GM18951 (cell line): ENCODE measurements around the gene SPOP.

Experiments used
- POLR2A ChIP-seq: IDR thresholded peaks from 4 replicates; pipeline ENCODE4 v1.6.1; 2011; ENCODE audit warnings: mild to moderate bottlenecking; ENCODE audit not compliant: insufficient read length, insufficient read depth; ENCODE audit errors: extremely low read depth
- in situ Hi-C: fragments of 300-500 bp; cut with MboI; formaldehyde crosslinking; loops from one replicate; pipeline ENCODE4 v1.12.0; 2022; ENCODE audit warnings: low sequenced_read_pairs, mixed read lengths, inconsistent platforms; ENCODE audit not compliant: unreplicated experiment

Gene SPOP

GRCh38 chr17:49677933-49678847 is at the start of gene SPOP:
SPOP (minus strand) TSS chr17:49678097; CDS start chr17:49622810, 55,287 bp downstream.
- in situ Hi-C loops = no loop called here
- TF ChIP-seq POLR2A = peak; percentile 70

DNA sequence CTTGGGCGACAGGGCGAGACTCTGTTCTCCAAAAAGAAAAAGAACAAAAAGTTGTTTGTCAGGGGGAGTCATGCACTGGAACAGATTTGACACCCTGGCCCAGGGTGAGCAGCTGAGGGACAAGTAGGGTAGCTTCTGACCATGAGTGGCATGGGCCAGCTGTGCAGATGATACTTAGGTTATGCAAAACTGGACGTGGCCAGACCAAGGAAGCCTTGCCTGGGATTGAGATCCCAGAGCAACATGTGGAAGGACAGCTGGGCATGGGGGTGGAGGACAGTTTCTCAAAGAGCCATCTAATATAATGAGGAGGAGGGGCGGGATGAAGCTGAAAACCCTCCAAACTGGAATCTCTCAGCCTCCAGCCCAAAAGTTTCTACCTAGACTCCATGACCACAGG is 49.5 kb upstream of the SPOP start:
- in situ Hi-C loops = no loop called here
- no peak for TF ChIP-seq POLR2A

DNA sequence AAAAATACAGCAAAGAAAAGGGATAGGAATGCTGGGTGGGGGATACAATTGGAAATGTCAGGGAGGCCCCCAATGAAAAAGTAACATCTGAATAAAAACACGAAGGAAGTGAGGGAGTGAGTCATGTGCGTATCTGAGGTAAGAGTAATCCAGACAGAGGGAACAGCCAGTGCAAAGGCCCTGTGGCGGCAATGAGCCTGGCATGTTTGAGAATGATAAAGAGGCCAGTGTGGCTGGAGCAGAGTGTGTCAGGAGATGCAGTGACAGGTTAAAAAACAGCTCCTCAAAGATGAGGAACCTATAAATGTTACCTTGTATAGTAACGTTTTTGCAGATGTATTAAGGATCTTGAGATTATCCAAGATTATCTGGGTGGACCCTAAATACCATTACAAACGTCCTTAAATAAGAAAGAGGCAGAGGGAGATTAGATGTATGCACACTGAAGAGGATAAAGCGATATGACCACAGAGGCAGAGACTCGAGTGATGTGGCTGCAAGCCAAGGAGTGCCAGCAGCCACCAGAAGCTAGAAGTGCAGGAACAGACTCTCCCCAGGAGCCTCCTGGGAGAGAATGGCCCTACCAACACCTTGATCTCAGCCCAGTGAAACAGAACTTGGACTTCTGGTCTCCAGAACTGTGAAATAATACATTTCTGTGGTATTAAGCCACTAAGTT is 47.7 kb upstream of the SPOP start:
- TF ChIP-seq POLR2A = no peak
- in situ Hi-C loops = no loop called here

GRCh38 chr17:49724552-49724951 is 46.7 kb upstream of the SPOP start:
- in situ Hi-C loops = loop anchor here (25.0 kb wide), 1 partner anchor 312 kb away; the partner anchor contains the start of gene PHB1

- TF ChIP-seq POLR2A = no peak
- in situ Hi-C loops = loop anchor here (25.0 kb wide), 1 partner anchor 311 kb away; the partner anchor contains the start of gene PHB1
Observed at GRCh38 chr17:49723423-49723822, 45.5 kb upstream of the SPOP start.

DNA sequence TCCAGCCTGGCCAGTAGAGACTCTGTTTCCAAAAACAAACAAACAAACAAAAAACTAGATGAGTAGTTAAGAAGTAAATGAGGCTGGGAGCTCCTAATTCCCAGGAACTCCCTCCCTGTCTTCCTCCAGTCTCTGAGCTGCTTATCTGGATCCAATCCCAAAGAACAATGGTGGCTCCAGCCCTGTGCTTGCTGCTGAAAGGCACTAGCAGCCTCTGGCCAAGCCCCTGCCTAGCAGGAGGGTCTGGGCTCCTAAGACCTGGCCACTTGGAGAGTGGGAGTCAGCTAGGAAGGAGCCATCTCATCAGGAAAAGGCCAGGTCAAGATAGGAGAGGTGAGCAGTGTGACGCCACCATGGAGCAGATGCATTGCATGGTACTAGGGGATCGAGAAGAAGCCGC is 44.2 kb upstream of the SPOP start:
- in situ Hi-C loops = loop anchor here (25.0 kb wide), 1 partner anchor 310 kb away; the partner anchor contains the start of gene PHB1
- TF ChIP-seq POLR2A = no peak

DNA sequence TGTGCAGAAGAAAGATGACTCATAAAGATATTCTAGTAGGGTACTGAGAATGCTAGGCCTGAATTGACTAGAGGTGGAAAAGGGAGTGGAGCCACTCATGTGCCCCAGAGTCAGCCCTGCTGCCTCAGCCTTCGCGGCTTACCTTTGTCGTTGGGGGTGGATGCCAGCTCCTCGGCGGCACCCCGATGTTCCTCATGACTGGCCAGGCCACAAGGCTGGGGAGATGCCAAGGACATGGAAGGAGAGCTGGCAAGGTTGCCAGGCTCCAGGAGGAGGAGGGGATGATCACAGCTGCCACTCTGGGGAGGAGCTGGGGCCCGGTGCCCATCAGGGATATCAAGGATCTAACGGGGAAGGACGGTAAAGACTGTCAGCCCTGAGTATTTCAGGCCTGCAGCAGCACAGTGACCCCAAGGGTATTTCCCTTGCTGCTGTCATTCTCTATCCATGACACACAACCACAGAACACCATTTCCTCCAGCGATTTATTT is 39.5 kb upstream of the SPOP start:
- in situ Hi-C loops = loop anchor here (10.0 to 25.0 kb wide), 2 partner anchors 67 to 305 kb away; partner anchors contain the start of genes KAT7 and PHB1
- no peak for TF ChIP-seq POLR2A

DNA sequence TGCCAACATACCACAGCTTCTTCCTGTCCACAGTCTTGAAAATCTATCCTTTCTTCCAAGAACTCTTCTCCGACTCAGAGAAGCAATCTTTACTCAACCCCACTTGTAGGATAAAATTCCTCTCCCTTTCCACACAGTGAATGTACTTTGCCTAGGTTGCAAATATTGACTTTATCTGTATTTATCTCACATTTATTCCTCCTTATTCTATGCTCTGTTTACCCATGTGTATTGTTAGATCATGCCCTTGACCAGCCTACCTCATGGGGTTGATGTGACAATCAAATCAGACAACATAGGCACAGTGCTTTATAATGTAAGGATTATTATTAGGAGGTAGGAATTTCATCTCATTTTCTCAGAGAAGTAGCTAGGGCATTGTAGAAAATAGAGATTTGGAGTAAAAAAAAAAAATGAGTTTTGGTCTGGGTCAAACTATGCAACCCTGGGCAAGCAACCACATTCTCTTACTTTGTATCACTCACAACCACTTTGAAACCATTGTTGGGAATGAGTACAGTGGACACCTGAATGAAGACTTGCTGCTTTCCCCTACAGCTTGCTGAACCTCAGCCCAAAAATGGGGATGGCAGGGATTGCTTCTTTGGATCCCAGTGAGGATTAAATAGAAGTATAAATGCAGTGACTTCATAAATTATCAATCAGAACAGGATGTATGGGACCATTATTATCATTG is 38.9 kb upstream of the SPOP start:
- in situ Hi-C loops = loop anchor here (10.0 to 25.0 kb wide), 2 partner anchors 68 to 305 kb away; partner anchors contain the start of genes KAT7 and PHB1
- no peak for TF ChIP-seq POLR2A

DNA sequence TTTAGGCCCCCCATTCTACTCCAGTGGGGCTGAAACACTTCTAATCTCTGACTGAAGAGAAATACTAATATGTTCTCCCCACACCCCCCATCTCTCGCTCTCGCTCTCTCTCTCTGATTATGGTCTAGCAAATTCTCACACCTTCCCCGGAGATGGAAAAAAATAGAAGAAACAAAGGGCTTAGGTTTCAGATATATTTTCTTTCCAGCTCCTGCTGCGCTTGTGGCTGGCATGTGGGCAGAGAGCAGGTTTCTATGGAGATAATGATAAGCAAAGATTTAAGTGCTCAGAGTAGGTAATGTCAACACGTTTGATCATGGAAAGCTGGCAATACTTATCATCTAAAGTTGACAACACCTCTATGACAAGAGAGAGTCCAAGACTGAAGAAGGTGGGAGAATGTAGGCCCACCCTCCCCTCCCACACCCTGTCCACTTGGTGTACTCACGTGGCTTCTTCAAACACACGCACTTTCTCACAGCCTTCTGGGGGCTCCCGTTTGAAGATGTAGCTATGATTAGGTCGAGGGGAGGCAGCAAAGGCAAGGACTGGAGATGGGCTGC is 37.9 kb upstream of the SPOP start:
- in situ Hi-C loops = loop anchor here (10.0 to 25.0 kb wide), 2 partner anchors 69 to 303 kb away; partner anchors contain the start of genes KAT7 and PHB1
- no peak for TF ChIP-seq POLR2A

- in situ Hi-C loops = loop anchor here (10.0 to 25.0 kb wide), 2 partner anchors 70 to 303 kb away; partner anchors contain the start of genes KAT7 and PHB1
- TF ChIP-seq POLR2A = no peak
Observed at GRCh38 chr17:49715216-49715615, 37.3 kb upstream of the SPOP start.

GRCh38 chr17:49708515-49709183 is 30.8 kb upstream of the SPOP start:
- TF ChIP-seq POLR2A = no peak
- in situ Hi-C loops = loop anchor here (25.0 kb wide), 1 partner anchor 296 kb away; the partner anchor contains the start of gene PHB1
